ENCODE results near the gene MYLIP. TPM values are rescaled to one million over a fixed set of nuclear protein-coding genes. Genes with fewer than 3 reads are reported as not detected.

MYLIP gene
- total RNA-seq, 1 experiment from 2014 or later, result 27.0 TPM

DNA sequence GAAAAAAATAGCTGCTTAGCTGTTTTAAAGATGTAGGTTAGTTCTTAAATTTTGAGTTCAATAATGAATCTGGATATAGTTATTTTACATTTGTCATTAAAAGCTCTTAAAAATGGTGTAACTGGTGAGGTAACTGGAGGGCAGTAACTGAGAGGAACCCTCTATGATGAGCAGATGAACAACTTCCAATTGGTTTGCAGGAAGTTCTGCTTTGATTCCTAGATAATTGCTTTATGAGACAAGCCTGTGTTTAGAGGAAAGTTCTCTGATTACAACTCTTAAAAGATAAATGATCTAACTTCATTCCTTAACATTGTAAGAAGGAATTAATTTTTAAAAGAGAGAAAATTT is 8.5 kb downstream of the MYLIP start:
- H3K79me2 ChIP-seq (ENCODE audit: insufficient read depth, low read length), result peaks cover 15% of the 10 kb centered on the region; the same call in 1 of the 2 replicates
- no peak overlapping the region for H3K14ac ChIP-seq (ENCODE audit: insufficient read depth, low read length)
- no peak overlapping the region for H3K27ac ChIP-seq (ENCODE audit: insufficient read length, low read depth, low read length)
- no peak overlapping the region for H2BK12ac ChIP-seq (ENCODE audit: insufficient read length, low read depth, low read length)
- Mint-ChIP-seq H3K4me1 (peaks cover 54 to 57% of the 10 kb centered on the region in 2 experiments), H3K27me3 (ENCODE audit: low read depth) (no peaks in the 10 kb centered on the region), H3K36me3 (ENCODE audit: insufficient read depth in 1 of 3, low read depth in 3 of 3) (peaks cover 42 to 60% (median 45%) of the 10 kb centered on the region in 3 experiments), H3K27ac (no peak overlapping the region), H3K4me3 (no peak overlapping the region), H3K9me3 (peaks cover 0 to 3% of the 10 kb centered on the region in 2 experiments; a peak in 1 of 5 replicates)
- H4K5ac ChIP-seq (ENCODE audit: insufficient read length, low read depth, low read length), result no peak overlapping the region
- no peak overlapping the region for H3K4ac ChIP-seq (ENCODE audit: low read depth, low read length)
- no peak overlapping the region for H2AFZ ChIP-seq (ENCODE audit: low read length)
- no peak overlapping the region for H3K9ac ChIP-seq (ENCODE audit: extremely low read depth, insufficient read length, low read length)
- TF ChIP-seq, protein P1, sequence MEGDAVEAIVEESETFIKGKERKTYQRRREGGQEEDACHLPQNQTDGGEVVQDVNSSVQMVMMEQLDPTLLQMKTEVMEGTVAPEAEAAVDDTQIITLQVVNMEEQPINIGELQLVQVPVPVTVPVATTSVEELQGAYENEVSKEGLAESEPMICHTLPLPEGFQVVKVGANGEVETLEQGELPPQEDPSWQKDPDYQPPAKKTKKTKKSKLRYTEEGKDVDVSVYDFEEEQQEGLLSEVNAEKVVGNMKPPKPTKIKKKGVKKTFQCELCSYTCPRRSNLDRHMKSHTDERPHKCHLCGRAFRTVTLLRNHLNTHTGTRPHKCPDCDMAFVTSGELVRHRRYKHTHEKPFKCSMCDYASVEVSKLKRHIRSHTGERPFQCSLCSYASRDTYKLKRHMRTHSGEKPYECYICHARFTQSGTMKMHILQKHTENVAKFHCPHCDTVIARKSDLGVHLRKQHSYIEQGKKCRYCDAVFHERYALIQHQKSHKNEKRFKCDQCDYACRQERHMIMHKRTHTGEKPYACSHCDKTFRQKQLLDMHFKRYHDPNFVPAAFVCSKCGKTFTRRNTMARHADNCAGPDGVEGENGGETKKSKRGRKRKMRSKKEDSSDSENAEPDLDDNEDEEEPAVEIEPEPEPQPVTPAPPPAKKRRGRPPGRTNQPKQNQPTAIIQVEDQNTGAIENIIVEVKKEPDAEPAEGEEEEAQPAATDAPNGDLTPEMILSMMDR (conservative IDR thresholded peaks at IDR 0.05), result no peak
- no peak overlapping the region for H2AK5ac ChIP-seq (ENCODE audit: insufficient read length, low read length)
- no peak overlapping the region for H2BK5ac ChIP-seq (ENCODE audit: insufficient read length, low read length)
- no peak overlapping the region for H3T11ph ChIP-seq (ENCODE audit: low read length)
- no peak overlapping the region for H4K91ac ChIP-seq (ENCODE audit: insufficient read length, low read depth, low read length)
- no peaks in the 10 kb centered on the region for H4K20me1 ChIP-seq (ENCODE audit: control insufficient read depth, insufficient read depth, insufficient read length)
- DNase-seq, result no peak
- H3K9me3 ChIP-seq (ENCODE audit: control insufficient read depth, low read depth, low read length), result no peaks in the 10 kb centered on the region
- H3K4me2 ChIP-seq (ENCODE audit: insufficient read depth, insufficient read length, low read length), result no peak overlapping the region
- H3K27me3 ChIP-seq (ENCODE audit: insufficient read depth, low read length), result no peaks in the 10 kb centered on the region
- no peak overlapping the region for H2BK120ac ChIP-seq (ENCODE audit: low read depth, low read length, poor library complexity, severe bottlenecking)
- H3K18ac ChIP-seq (ENCODE audit: insufficient read length, low read depth, low read length), result no peak overlapping the region
- H2BK20ac ChIP-seq (ENCODE audit: low read depth, low read length, poor library complexity, severe bottlenecking), result no peak overlapping the region
- H2BK15ac ChIP-seq (ENCODE audit: low read depth, low read length), result no peak overlapping the region
- peaks cover 6% of the 10 kb centered on the region for H3K79me1 ChIP-seq (ENCODE audit: insufficient read depth, low read depth, low read length, poor library complexity, severe bottlenecking)
- H4K8ac ChIP-seq (replicated peaks; ENCODE audit: insufficient read length, low read depth, low read length), result no peak overlapping the region
- H3K23me2 ChIP-seq (ENCODE audit: insufficient read length, low read depth, low read length, poor library complexity, severe bottlenecking), result no peaks in the 10 kb centered on the region
- H3K56ac ChIP-seq (ENCODE audit: insufficient read length, low read depth, low read length), result no peak overlapping the region
- H3K4me1 ChIP-seq (ENCODE audit: insufficient read depth, low read length), result peaks cover 11% of the 10 kb centered on the region; the same call in 1 of the 2 replicates
- no peak overlapping the region for H3K23ac ChIP-seq (ENCODE audit: insufficient read length, low read depth, low read length)
